IMR-90 (cell line): ENCODE data around the gene MCTP2. TPM values are rescaled to one million over a fixed set of nuclear protein-coding genes. Genes with fewer than 3 reads are reported as not detected.

Experiments used
- ATAC-seq: fragments of 200-7000 bp; cut with Tn5 transposase; 2 replicates; pipeline ENCODE4 v1.9.1; 2020; ENCODE audit warnings: low read depth, mild to moderate bottlenecking, moderate library complexity
- BruUV-seq: library from RNA; stranded (reverse); fragments of 400-500 nt; replicated peaks from 2 replicates; lab custom pipeline; 2021; lab: Mats Ljungman, UMichigan
- CTCF ChIA-PET: fragments of 300-600 bp; formaldehyde crosslinking; extraction: SDS; loops from one replicate; lab custom pipeline; 2021; ENCODE audit warnings: antibody characterized with exemption; lab: Yijun Ruan, JAX
- POLR2A ChIA-PET: fragments of 300-600 bp; sonication (Branson Sonifier 250); formaldehyde crosslinking; loops from one replicate; lab custom pipeline; 2022; ENCODE audit warnings: antibody characterized with exemption; ENCODE audit not compliant: unreplicated experiment; lab: Charles Lee
- DNase-seq: peaks from one replicate; pipeline ENCODE4 v3.0.0; 2013
- H2AFZ ChIP-seq: replicated peaks from 2 replicates; pipeline ENCODE3; 2013; ENCODE audit warnings: low read length, mild to moderate bottlenecking; ENCODE audit not compliant: poor library complexity
- H2AK5ac ChIP-seq: 2 replicates; pipeline ENCODE4 v1.6.1; 2013; ENCODE audit warnings: low read depth, low read length, inconsistent platforms
- H2AK9ac ChIP-seq: replicated peaks from 2 replicates; pipeline ENCODE3; 2013; ENCODE audit warnings: mild to moderate bottlenecking, low read depth, low read length, moderate library complexity; ENCODE audit not compliant: poor library complexity
- H2BK120ac ChIP-seq: 2 replicates; pipeline ENCODE4 v1.6.1; 2013; ENCODE audit warnings: low read depth, low read length, inconsistent platforms
- H2BK15ac ChIP-seq: 3 replicates; pipeline ENCODE4 v1.6.1; 2013; ENCODE audit warnings: low read depth, low read length, inconsistent platforms
- H2BK20ac ChIP-seq: 2 replicates; pipeline ENCODE4 v1.6.1; 2013; ENCODE audit warnings: low read depth, mild to moderate bottlenecking, inconsistent platforms, low read length, moderate library complexity
- H2BK5ac ChIP-seq: 2 replicates; pipeline ENCODE4 v1.6.1; 2013; ENCODE audit warnings: mild to moderate bottlenecking, low read depth, low read length, inconsistent platforms; ENCODE audit not compliant: poor library complexity, severe bottlenecking
- H3K14ac ChIP-seq: replicated peaks from 2 replicates; pipeline ENCODE4 v1.6.1; 2013; ENCODE audit warnings: low read depth, low read length, inconsistent platforms
- H3K18ac ChIP-seq: 2 replicates; pipeline ENCODE4 v1.6.1; 2013; ENCODE audit warnings: low read depth, low read length, control low read depth
- H3K23ac ChIP-seq: 2 replicates; pipeline ENCODE4 v1.6.1; 2013; ENCODE audit warnings: low read depth, low read length, inconsistent platforms
- H3K27ac ChIP-seq: 2 replicates; pipeline ENCODE4 v1.5.1; 2013; ENCODE audit warnings: mild to moderate bottlenecking, control low read depth, low read length; ENCODE audit not compliant: insufficient read depth
- H3K27me3 ChIP-seq: 2 replicates; pipeline ENCODE4 v1.6.1; 2013; ENCODE audit warnings: low read length; ENCODE audit not compliant: control insufficient read depth, insufficient read depth
- H3K36me3 ChIP-seq: 2 replicates; pipeline ENCODE4 v1.6.1; 2013; ENCODE audit warnings: low read length, mixed read lengths; ENCODE audit not compliant: control insufficient read depth, insufficient read depth
- H3K4ac ChIP-seq: 2 replicates; pipeline ENCODE4 v1.6.1; 2013; ENCODE audit warnings: low read depth, low read length, inconsistent platforms
- H3K4me1 ChIP-seq: 2 replicates; pipeline ENCODE4 v1.6.1; 2013; ENCODE audit warnings: low read length, mixed read lengths; ENCODE audit not compliant: control insufficient read depth, insufficient read depth
- H3K4me2 ChIP-seq: 2 replicates; pipeline ENCODE4 v1.6.1; 2013; ENCODE audit warnings: low read depth, mild to moderate bottlenecking, control low read depth, low read length, moderate library complexity
- H3K4me3 ChIP-seq: 2 replicates; pipeline ENCODE4 v1.5.1; 2013; ENCODE audit warnings: low read depth, mild to moderate bottlenecking, control low read depth, low read length, moderate library complexity; ENCODE audit not compliant: insufficient read depth
- H3K56ac ChIP-seq: 2 replicates; pipeline ENCODE4 v1.6.1; 2013; ENCODE audit warnings: low read length, inconsistent platforms; ENCODE audit not compliant: insufficient read depth; ENCODE audit errors: extremely low read depth
- H3K79me1 ChIP-seq, 2 experiments: 2 replicates each; pipeline ENCODE4 v1.6.1; 2013; ENCODE audit warnings: low read length in 2 of 2, inconsistent platforms in 1 of 2, low read depth in 1 of 2
- H3K9ac ChIP-seq: 2 replicates; pipeline ENCODE4 v1.6.1; 2013; ENCODE audit warnings: low read depth, low read length, control low read depth
- H3K9me1 ChIP-seq: 2 replicates; pipeline ENCODE4 v1.6.1; 2013; ENCODE audit warnings: low read length, inconsistent platforms; ENCODE audit not compliant: insufficient read depth
- H3K9me3 ChIP-seq: 2 replicates; pipeline ENCODE4 v1.6.1; 2013; ENCODE audit warnings: low read length; ENCODE audit not compliant: control insufficient read depth, insufficient read depth
- H4K20me1 ChIP-seq: 2 replicates; pipeline ENCODE4 v1.6.1; 2013; ENCODE audit warnings: low read length, inconsistent platforms; ENCODE audit not compliant: insufficient read depth
- H4K5ac ChIP-seq: 2 replicates; pipeline ENCODE4 v1.6.1; 2013; ENCODE audit warnings: mild to moderate bottlenecking, low read depth, low read length, control low read depth
- H4K8ac ChIP-seq, 2 experiments: 2 replicates each; pipeline ENCODE4 v1.6.1; 2013; ENCODE audit warnings: low read depth in 2 of 2, low read length in 2 of 2, control low read depth in 1 of 2, inconsistent platforms in 1 of 2
- H4K91ac ChIP-seq: 2 replicates; pipeline ENCODE4 v1.6.1; 2013; ENCODE audit warnings: low read depth, low read length, inconsistent platforms; ENCODE audit not compliant: insufficient read depth
- BHLHE40 ChIP-seq: fragments of 150-350 bp; IDR thresholded peaks from 2 replicates; pipeline ENCODE4 v1.6.1; 2016; ENCODE audit warnings: mild to moderate bottlenecking, low read depth, low read length
- CEBPB ChIP-seq: IDR thresholded peaks from 2 replicates; pipeline ENCODE4 v1.6.1; 2012; ENCODE audit warnings: low read depth, low read length, improper control_type of control experiment
- CHD1 ChIP-seq: IDR thresholded peaks from 2 replicates; pipeline ENCODE4 v1.6.1; 2012; ENCODE audit warnings: low read depth, low read length, improper control_type of control experiment
- ELK1 ChIP-seq: fragments of 150-350 bp; IDR thresholded peaks from 2 replicates; pipeline ENCODE4 v1.6.1; 2016; ENCODE audit warnings: low read depth, mild to moderate bottlenecking, low read length, moderate library complexity, borderline replicate concordance
- FOS ChIP-seq: fragments of 150-350 bp; IDR thresholded peaks from 2 replicates; pipeline ENCODE4 v1.6.1; 2016; ENCODE audit warnings: low read depth, low read length
- MAZ ChIP-seq: IDR thresholded peaks from 2 replicates; pipeline ENCODE4 v1.6.1; 2012; ENCODE audit warnings: low read depth, mild to moderate bottlenecking, low read length, improper control_type of control experiment, moderate library complexity, borderline replicate concordance
- MXI1 ChIP-seq: IDR thresholded peaks from 2 replicates; pipeline ENCODE4 v1.6.1; 2012; ENCODE audit warnings: low read depth, mild to moderate bottlenecking, low read length, moderate library complexity, borderline replicate concordance
- NFE2L2 ChIP-seq: fragments of 150-350 bp; IDR thresholded peaks from 2 replicates; pipeline ENCODE4 v1.6.1; 2016; ENCODE audit warnings: low read depth, mild to moderate bottlenecking, low read length
- POLR2A ChIP-seq: IDR thresholded peaks from 2 replicates; pipeline ENCODE4 v1.6.1; 2012; ENCODE audit warnings: mild to moderate bottlenecking, low read depth, low read length
- RAD21 ChIP-seq: IDR thresholded peaks from 2 replicates; pipeline ENCODE4 v1.6.1; 2012; ENCODE audit warnings: low read length, improper control_type of control experiment
- RCOR1 ChIP-seq: IDR thresholded peaks from 2 replicates; pipeline ENCODE4 v1.6.1; 2012; ENCODE audit warnings: mild to moderate bottlenecking, low read length, improper control_type of control experiment; ENCODE audit not compliant: insufficient replicate concordance
- RFX5 ChIP-seq: IDR thresholded peaks from 2 replicates; pipeline ENCODE4 v1.8.0; 2012; ENCODE audit warnings: low read depth, mild to moderate bottlenecking, low read length, moderate library complexity
- SMC3 ChIP-seq: fragments of 150-350 bp; IDR thresholded peaks from 2 replicates; pipeline ENCODE4 v1.6.1; 2016; ENCODE audit warnings: low read depth, mild to moderate bottlenecking, antibody characterized with exemption, low read length, moderate library complexity
- USF2 ChIP-seq: fragments of 150-350 bp; IDR thresholded peaks from 2 replicates; pipeline ENCODE4 v1.6.1; 2017; ENCODE audit warnings: mild to moderate bottlenecking, antibody characterized with exemption, low read length, low read depth
- WGBS, 2 experiments: methylation state at CpG; one replicate each; pipeline versions ENCODE4 v1.1.5 to v1.1.7; 2013; ENCODE audit warnings: missing lambda C conversion rate in 2 of 2; ENCODE audit not compliant: insufficient read length in 1 of 2; ENCODE audit errors: extremely low coverage in 2 of 2; 5-methylcytosine and 5-hydroxymethylcytosine counted together
- dilution Hi-C: fragments of 300-500 bp; cut with HindIII; formaldehyde crosslinking; loops from one replicate; pipeline ENCODE4 v1.14.3; 2018; ENCODE audit warnings: low sequenced_read_pairs; ENCODE audit not compliant: unreplicated experiment
- in situ Hi-C: fragments of 300-500 bp; cut with MboI; formaldehyde crosslinking; loops from 3 replicates; pipeline ENCODE4 v1.14.3; 2019; ENCODE audit warnings: low sequenced_read_pairs, inconsistent platforms, mixed read lengths
- intact Hi-C: fragments of 100-400 bp; cut with micrococcal nuclease; formaldehyde crosslinking; loops from 2 replicates; pipeline ENCODE4 v1.10.0; 2022
- polyA plus RNA-seq, 3 experiments: library from polyadenylated mRNA; depleted of rRNA; stranded (reverse); fragments of >200 nt; gene quantifications; 2 replicates each; pipeline ENCODE4 v1.2.3, GENCODE V29; 2012; ENCODE audit warnings: low replicate concordance in 1 of 3
- total RNA-seq: library from RNA; depleted of rRNA; stranded (reverse); fragments of >200 nt; gene quantifications from 2 replicates; pipeline ENCODE4 v1.2.3, GENCODE V29; 2012

MCTP2 gene
- total and polyA plus RNA-seq, 2 of the 4 experiments (the other 2 are of a cell fraction): 5.1 to 9.9 TPM

- no peak overlapping the region for H3K27ac ChIP-seq
- no peaks in the 10 kb centered on the region for H3K27me3 ChIP-seq
- no peak overlapping the region for H3K14ac ChIP-seq
- H3K9me3 ChIP-seq: no peaks in the 10 kb centered on the region
- no TSS peak for BruUV-seq
- H2AFZ ChIP-seq: no peak overlapping the region
- CTCF ChIA-PET: interaction anchor here (0.8 to 4.9 kb wide), 9 partner anchors 8 to 161 kb away, joined by 3 to 58 read pairs (median 4); no protein-coding TSS in a partner anchor
- no peak overlapping the region for H2BK5ac ChIP-seq
- H3K79me1 ChIP-seq: 0 out of 4 replicates have a peak, but pooled peaks cover 0 to 4% of the 10 kb centered on the region in 2 experiments
- no peak overlapping the region for H4K91ac ChIP-seq
- H2BK15ac ChIP-seq: no peak overlapping the region
- DNase-seq (no peak), ATAC-seq (no peak)
- no peak overlapping the region for H2AK5ac ChIP-seq
- WGBS, 2 experiments: 64% methylated on average over 3 of the region's 15 CpGs; no CpG with 5 or more reads in 1 of the 2 experiments
- POLR2A ChIA-PET: no interaction called here
- H4K20me1 ChIP-seq: no peaks in the 10 kb centered on the region
- H3K4me2 ChIP-seq: no peak overlapping the region
- no peak overlapping the region for H3K56ac ChIP-seq
- H4K5ac ChIP-seq: no peak overlapping the region
- intact Hi-C loops: loop anchor here (1.0 to 5.0 kb wide), 3 partner anchors 161 to 1528 kb away; no protein-coding TSS in a partner anchor
- no peak overlapping the region for H3K18ac ChIP-seq
- no peak overlapping the region for H3K4me3 ChIP-seq
- no peak overlapping the region for H2AK9ac ChIP-seq
- no peaks in the 10 kb centered on the region for H3K36me3 ChIP-seq
- H3K23ac ChIP-seq: no peak overlapping the region
- H2BK20ac ChIP-seq: no peak overlapping the region
- H3K4ac ChIP-seq: no peak overlapping the region
- H3K4me1 ChIP-seq: no peaks in the 10 kb centered on the region
- no peak overlapping the region for H4K8ac ChIP-seq
- no peak overlapping the region for H2BK120ac ChIP-seq
- no peak overlapping the region for H3K9ac ChIP-seq
- in situ Hi-C loops: loop anchor here (5.0 to 10.0 kb wide), 2 partner anchors 163 to 1290 kb away; no protein-coding TSS in a partner anchor
- H3K9me1 ChIP-seq: no peaks in the 10 kb centered on the region
- dilution Hi-C loops: no loop called here
- TF ChIP-seq CHD1: no peak
- TF ChIP-seq USF2: no peak
- no peak for TF ChIP-seq CEBPB
- no peak for TF ChIP-seq RCOR1
- no peak for TF ChIP-seq MXI1
- TF ChIP-seq NFE2L2: no peak
- no peak for TF ChIP-seq POLR2A
- TF ChIP-seq ELK1: no peak
- no peak for TF ChIP-seq RFX5
- no peak for TF ChIP-seq SMC3
- no peak for TF ChIP-seq BHLHE40
- no peak for TF ChIP-seq RAD21
- TF ChIP-seq MAZ: no peak
- TF ChIP-seq FOS: no peak
Measured at GRCh38 chr15:94324835-94325767, 93.7 kb downstream of the MCTP2 start.
